ENCODE data around the gene FBXL20.

- TF ChIP-seq, protein P1, sequence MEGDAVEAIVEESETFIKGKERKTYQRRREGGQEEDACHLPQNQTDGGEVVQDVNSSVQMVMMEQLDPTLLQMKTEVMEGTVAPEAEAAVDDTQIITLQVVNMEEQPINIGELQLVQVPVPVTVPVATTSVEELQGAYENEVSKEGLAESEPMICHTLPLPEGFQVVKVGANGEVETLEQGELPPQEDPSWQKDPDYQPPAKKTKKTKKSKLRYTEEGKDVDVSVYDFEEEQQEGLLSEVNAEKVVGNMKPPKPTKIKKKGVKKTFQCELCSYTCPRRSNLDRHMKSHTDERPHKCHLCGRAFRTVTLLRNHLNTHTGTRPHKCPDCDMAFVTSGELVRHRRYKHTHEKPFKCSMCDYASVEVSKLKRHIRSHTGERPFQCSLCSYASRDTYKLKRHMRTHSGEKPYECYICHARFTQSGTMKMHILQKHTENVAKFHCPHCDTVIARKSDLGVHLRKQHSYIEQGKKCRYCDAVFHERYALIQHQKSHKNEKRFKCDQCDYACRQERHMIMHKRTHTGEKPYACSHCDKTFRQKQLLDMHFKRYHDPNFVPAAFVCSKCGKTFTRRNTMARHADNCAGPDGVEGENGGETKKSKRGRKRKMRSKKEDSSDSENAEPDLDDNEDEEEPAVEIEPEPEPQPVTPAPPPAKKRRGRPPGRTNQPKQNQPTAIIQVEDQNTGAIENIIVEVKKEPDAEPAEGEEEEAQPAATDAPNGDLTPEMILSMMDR (IDR thresholded peaks at IDR 0.05; ENCODE audit: insufficient read depth, low read depth, low read length): no peak
- TF ChIP-seq EZH2 (IDR thresholded peaks at IDR 0.05; ENCODE audit: insufficient read depth, low read length): no peak
Observed at GRCh38 chr17:39237586-39237985, 163.8 kb downstream of the FBXL20 start.

All from astrocyte (in vitro differentiated cells and primary cell).